ENCODE results near the gene EML5.
A peak's percentile ranks its signal among the peaks of the same experiment; 100 is the strongest.
"Not testable (repeated sequence)": the region's sequence is repeated elsewhere in the genome, so short reads cannot be mapped to it uniquely, and the experiment has no call there.

The EML5 gene

DNA sequence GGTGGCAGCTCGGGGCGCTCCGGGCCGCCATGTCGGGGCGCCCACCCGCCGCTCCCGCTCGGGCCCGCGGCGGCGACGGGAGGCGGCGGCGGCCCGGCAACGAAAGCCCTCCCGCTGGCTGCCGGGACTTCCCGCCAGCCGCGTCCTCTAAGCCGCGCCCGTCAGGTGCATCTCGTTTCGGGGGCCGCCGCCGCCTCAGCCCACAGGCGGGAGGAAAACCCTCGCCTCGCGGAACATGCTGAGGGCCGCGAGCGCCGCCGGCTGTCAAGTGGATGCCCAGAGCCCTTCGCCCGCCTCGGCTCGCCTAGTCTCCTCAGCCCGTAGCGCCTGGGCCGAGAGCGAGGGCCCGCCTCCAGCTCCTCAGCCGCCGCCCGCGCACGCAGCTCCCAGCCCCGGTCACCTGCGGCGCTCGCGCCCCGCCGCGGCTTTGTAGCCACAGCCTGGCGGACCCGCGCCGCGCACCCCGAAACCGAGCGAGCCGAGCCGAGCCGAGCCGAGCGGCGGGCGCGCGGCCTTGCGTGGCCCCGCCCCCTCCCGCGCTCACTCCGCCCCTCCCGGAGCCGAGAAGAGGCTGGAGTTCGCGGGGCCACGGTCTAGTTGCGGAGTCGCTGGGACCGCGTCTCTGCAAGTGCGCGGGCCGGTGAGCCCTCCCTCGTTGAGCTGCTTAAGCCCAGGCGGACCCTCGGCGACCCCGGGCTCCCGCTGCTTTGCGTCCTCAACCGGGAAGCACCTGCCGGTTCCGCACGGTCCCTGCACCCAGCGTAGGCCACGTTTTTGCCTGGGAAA lies at the start of gene EML5:
Gene EML5, minus strand, starts transcription at position 481 of the 786 bp plus-strand sequence. Its CDS starts 450 bp downstream, at position 31.
- peak; percentile 70 for FAIRE-seq

DNA sequence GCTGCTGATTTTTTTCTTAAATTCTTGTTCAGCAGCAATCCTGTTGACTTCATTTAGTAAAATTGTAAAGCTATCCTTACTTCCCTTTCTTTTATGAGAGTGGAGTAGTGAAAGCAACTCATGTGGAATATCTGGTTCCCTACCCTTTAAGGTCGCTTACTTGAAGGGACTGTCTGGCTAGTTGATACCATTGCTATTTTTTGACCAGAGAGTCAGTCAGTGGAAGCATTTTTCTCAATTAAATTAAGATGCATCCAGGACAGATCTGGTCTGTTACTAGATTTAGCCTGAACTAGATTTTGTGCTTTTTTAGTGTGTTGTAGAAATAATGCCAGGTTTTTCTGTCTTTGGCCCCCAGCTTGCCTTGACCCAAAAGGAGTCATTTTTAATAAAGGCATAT lies 49.7 kb upstream of the EML5 start:
- no peak for DNase-seq (ENCODE audit: extremely low spot score, insufficient read length, low read depth)
- FAIRE-seq, result no peak

More for the DNA sequence above, at the start of gene EML5:
- DNase-seq (ENCODE audit: extremely low spot score, insufficient read length, low read depth), result peak; percentile 46

DNA sequence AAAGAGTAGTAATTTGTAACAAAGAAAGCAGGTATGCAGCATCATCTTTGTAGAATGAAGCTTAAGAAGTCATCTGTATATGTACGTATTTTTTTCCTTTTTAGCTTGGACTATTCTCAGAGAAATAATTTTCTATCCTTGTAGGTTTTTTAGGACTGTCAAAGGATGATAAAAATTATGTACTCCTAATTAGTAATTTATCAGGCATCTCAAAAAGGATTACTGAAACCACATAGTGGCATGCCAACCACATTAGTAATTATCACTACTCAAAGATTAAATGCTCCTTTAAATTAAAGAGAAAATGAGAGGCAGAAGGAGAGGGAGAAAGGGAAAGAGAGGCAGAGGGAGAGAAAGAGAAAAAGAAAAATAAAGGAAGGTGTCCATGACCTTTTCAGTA lies 49.0 kb upstream of the EML5 start:
- FAIRE-seq, result no peak
- no peak for DNase-seq (ENCODE audit: extremely low spot score, insufficient read length, low read depth)

DNA sequence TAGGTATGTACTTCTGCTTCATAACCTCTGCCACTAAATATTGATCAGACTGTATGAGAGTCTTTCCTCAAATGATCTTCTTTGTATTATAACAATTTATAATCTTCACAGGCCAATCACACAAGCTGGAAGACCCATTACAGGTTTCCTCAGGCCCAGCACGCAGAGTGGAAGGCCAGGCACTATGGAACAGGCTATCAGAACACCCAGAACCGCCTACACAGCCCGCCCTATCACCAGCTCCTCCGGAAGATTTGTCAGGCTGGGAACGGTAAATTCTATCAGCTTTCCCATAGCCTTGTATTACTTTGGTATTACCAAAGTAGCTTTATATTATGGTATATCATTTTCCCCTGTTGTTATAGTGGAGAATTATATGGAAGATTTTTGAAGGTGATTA lies 48.2 kb upstream of the EML5 start:
- DNase-seq (ENCODE audit: extremely low spot score, insufficient read length, low read depth) (no peak), FAIRE-seq (no peak)

DNA sequence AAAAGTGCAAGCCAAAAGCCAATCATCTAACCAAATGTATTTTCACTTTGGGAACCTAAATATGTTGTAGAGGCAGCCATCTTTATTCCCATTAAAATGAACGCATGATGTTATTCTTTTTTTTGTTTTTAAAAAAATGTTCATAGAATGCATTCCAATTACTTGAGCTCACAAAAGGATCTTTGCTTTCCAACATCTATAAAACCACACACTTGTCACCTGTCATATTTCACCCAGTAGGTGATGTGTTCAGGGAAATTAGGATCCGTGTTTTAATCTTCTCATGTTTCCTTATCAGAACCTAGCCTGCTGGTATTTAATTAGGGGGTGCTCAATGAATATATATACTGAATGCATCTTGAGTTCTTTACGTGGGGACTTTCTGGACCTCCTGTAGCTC lies 45.3 kb upstream of the EML5 start:
- DNase-seq (ENCODE audit: extremely low spot score, insufficient read length, low read depth) (no peak), FAIRE-seq (no peak)

DNA sequence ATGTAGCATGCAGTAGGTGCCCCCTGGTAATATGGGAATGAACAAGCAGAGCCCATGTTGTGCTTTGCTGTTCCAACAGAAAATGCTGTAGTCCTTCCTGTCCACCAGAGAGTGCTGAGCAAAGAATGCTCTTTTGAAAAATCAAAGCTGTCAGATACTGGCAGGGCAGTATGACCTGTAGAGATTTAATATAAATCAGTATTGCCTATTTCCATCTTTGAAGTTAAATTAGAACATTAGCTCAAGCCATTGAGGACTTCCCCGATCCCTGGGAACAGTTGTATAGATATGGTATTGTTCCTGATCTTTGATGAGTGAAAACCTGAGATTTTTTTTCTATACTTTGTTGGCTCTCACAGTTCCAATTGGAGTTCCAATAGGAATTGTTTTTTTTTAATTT lies 44.7 kb upstream of the EML5 start:
- FAIRE-seq (no peak), DNase-seq (ENCODE audit: extremely low spot score, insufficient read length, low read depth) (no peak)

- FAIRE-seq, result no peak
Measured at GRCh38 chr14:88835661-88836060, 42.9 kb upstream of the EML5 start.

GRCh38 chr14:88834883-88835431 lies 42.2 kb upstream of the EML5 start:
- DNase-seq (ENCODE audit: extremely low spot score, insufficient read length, low read depth) (no peak), FAIRE-seq (no peak)

More at GRCh38 chr14:88835661-88836060, 42.9 kb upstream of the EML5 start:
- no peak for DNase-seq (ENCODE audit: extremely low spot score, insufficient read length, low read depth)

- DNase-seq (ENCODE audit: extremely low spot score, insufficient read length, low read depth) (no peak), FAIRE-seq (no peak)
Measured at GRCh38 chr14:88831284-88831683, 38.5 kb upstream of the EML5 start.

DNA sequence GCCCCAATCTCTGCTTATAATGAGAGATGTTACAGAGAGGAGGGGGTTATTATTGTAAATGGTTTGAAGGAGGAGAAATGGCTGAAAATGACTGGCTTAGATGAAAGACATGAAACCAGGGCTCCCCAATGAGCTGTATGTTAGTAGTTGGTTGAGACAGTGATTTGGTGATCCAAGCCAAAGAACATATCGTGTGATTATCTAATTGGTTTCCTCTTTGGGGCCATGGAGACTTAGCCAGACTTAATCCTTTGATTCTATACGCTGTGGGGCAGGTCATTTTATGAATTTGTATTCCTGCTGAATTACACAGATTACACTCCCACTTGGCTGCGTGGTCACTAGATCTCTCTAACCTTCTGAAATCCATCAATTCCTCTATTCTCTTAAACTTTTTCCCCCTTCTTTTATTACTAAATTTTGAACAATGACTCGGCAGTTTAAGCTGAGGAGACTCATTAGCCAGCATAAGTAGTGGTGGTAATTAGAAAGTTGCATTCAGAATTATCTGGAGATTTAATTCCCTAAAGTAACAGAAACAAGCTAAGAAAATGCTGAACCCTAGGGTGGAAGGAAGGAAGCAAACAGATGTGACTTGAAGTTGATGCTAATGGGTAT lies 37.0 kb upstream of the EML5 start:
- FAIRE-seq (no peak), DNase-seq (ENCODE audit: extremely low spot score, insufficient read length, low read depth) (no peak)

DNA sequence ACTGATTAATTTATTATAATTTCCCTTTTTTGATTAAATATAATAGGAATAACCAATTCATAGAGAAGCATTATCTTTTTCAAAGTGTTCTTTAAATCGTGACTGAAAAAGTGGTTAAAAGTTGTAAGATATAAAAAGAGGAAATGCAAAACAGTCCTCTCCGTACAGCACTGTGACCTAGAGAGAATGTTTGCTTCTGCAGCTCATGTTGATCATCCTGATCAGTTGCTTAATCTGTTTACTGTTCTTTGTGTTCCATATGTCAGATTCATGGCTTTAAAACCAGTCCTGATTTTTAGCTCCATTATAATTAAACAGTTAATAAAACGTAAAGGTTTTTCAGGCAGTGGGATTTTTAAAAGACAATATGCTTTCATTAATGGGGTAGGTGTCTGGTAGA lies 36.4 kb upstream of the EML5 start:
- no peak for FAIRE-seq
- no peak for DNase-seq (ENCODE audit: extremely low spot score, insufficient read length, low read depth)

- no peak for FAIRE-seq
- no peak for DNase-seq (ENCODE audit: extremely low spot score, insufficient read length, low read depth)
Measured at GRCh38 chr14:88825503-88825902, 32.8 kb upstream of the EML5 start.

DNA sequence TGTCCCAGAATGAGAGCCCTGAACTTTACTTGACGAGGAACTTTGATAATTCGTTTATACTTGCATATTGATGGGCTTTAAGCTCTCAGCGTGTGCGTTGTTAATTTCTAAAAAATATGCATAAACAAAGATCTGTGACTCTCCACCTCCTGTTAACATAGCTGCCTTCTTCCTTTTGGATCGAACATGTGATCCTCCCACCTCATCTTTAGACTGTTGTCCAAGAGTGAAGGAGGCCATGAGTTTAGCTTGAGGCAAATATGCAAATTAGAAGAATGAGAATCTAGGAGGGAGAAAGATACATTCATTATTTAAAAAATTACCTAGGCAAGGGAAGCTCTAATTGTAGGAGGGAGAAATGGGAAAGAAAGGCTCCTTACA lies 32.3 kb upstream of the EML5 start:
- DNase-seq (ENCODE audit: extremely low spot score, insufficient read length, low read depth) (no peak), FAIRE-seq (no peak)

- FAIRE-seq (peak; percentile 95), DNase-seq (ENCODE audit: extremely low spot score, insufficient read length, low read depth) (peak; percentile 80)
Measured at GRCh38 chr14:88824314-88825077, 31.7 kb upstream of the EML5 start, which contains the start of gene TTC8. TTC8 (plus strand) TSS chr14:88824651; CDS start chr14:88824708, 57 bp downstream.

DNA sequence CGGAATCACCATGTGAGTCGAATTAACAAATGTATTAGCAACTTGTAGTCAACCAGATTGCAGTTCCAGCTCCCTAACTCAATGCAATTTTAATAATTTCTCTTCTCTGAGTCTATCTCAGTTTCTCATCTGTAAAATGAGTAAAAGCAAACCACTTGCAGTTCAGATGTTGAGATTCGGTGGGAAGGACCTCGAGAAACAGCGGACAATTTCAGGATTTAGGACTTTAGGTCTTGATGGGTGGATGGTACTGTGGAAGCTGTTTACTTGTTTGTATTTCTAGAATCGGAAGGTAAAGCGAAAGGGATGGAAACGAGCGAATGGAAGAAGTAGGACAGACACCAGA lies 31.2 kb upstream of the EML5 start:
- no peak for FAIRE-seq
- DNase-seq (ENCODE audit: extremely low spot score, insufficient read length, low read depth), result no peak

DNA sequence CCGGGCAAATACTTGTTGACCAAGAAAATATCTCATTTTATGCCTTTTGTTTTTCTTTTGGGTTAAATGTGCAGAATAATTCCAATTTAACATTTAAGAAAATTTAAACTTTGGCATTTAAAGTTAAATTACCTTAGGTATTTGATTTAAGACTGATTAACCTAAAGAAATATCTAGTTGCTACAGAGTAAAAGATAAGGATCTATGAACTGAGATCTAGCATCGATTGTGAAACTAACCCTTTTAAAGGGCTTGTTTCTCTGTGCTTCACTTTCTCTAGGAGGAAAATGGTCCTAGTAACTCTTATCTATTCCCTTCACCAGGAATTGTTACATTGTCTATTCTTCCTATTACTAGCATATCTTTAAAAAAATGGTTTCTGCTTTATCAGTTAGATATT lies 29.1 kb upstream of the EML5 start:
- DNase-seq (ENCODE audit: extremely low spot score, insufficient read length, low read depth), result no peak

GRCh38 chr14:88821378-88821777 lies 28.6 kb upstream of the EML5 start:
- DNase-seq (ENCODE audit: extremely low spot score, insufficient read length, low read depth) (no peak), FAIRE-seq (no peak)

More for the DNA sequence above, 29.1 kb upstream of the EML5 start:
- no peak for FAIRE-seq

GRCh38 chr14:88819674-88820073 lies 26.9 kb upstream of the EML5 start:
- DNase-seq (ENCODE audit: extremely low spot score, insufficient read length, low read depth); FAIRE-seq: not testable (repeated sequence)

DNA sequence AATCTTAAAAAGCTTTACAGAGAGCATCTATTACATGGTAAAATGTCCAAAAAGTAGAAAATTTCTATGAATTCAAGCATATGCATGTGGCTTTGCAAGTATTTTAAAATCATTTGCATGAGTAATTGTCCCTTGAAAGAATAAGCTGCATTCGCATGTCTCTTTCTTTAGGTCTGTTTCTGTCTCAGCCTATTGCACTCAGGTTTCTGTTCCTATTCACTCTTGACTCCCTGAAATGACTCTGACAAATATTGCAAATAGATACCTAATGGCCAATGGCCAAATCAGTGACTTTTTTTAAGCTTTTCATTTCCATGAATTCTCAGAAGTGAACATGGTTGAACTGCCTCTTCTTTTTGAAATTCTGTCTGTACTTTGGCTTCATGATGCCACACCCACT lies 25.3 kb upstream of the EML5 start:
- DNase-seq (ENCODE audit: extremely low spot score, insufficient read length, low read depth) (no peak), FAIRE-seq (no peak)

DNA sequence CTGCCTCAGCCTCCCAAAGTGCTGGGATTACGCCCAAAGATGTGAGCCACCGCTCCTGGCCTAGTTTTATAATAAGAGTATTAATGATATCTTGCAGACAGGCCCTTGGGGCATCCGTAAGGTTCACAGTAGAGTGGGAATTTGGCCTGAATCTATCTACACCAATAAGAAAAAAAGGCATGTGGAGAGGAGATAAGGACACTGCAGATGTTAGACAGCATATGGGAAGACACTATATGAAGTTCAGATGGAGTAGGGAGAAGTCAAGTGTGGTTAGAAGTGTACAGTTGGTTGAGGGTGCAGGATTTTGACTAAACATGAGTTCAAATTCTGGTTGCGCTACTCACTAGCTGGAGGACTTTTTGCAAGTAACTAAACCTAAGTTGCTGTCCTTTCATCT lies 23.2 kb upstream of the EML5 start:
- DNase-seq (ENCODE audit: extremely low spot score, insufficient read length, low read depth) (no peak), FAIRE-seq (no peak)

DNA sequence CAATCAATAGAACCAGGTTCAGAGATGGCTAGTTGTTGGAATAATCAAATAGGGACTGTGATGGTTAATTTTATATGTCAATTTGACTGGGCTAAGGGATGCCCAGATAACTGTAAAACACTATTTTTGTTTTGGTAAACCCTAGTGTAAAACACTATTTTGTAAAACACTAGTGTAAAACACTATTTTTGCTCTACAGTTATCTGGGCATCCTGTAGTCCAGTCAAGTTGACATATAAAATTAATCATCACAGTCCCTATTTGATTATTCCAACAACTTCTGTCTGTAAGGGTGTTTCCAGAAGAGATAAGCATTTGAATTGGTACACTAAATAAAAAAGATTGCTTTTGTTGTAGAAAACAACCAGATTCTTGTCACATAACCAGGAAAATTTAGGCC lies 15.6 kb upstream of the EML5 start:
- FAIRE-seq, result no peak
- DNase-seq (ENCODE audit: extremely low spot score, insufficient read length, low read depth), result no peak

All from GM18507 (cell line).